ENCODE measurements around the gene GRM3.

DNA sequence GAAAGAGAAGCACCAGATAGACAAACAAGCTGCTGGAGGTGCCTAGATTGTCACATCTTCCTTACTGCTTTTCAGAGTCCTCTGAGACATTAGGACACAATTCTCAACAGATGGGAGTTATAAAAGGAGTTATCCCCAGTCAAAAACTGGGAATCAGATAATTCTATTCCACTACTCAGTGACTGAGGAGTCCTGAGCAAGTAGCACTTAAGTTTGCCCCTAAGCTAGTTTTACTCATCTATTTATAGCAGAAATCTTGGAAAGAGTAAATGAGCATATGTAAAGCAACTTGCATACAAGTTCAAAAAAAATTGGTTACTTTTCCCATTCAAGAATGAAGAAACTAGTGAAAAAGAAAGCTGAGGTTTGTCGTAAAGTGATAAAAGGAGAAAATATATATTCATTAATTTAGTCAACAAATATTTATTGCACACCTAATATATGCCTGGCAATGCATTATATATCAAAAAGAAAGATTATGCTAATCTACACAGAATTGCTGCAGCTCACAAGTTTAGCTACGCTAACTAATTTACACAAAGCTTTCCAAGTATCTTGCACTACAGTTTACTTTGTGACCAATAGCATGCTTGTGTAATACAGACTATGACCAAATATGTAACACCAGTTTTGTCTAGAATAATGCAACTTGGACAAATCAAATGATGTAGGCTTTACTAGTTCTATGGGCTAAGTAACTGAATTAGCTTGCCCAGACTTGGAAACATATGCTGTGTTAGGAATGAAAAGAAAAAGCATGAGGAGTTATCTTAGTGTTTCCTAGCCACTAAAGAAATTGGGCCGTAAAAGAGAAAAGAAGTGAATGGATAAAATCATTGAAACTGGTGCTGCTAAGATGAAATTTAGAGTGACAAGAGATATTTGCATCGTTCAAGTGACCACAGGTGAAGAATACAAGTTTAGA lies 106.3 kb downstream of the GRM3 start:
- TF ChIP-seq, protein P1, sequence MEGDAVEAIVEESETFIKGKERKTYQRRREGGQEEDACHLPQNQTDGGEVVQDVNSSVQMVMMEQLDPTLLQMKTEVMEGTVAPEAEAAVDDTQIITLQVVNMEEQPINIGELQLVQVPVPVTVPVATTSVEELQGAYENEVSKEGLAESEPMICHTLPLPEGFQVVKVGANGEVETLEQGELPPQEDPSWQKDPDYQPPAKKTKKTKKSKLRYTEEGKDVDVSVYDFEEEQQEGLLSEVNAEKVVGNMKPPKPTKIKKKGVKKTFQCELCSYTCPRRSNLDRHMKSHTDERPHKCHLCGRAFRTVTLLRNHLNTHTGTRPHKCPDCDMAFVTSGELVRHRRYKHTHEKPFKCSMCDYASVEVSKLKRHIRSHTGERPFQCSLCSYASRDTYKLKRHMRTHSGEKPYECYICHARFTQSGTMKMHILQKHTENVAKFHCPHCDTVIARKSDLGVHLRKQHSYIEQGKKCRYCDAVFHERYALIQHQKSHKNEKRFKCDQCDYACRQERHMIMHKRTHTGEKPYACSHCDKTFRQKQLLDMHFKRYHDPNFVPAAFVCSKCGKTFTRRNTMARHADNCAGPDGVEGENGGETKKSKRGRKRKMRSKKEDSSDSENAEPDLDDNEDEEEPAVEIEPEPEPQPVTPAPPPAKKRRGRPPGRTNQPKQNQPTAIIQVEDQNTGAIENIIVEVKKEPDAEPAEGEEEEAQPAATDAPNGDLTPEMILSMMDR (IDR thresholded peaks at IDR 0.05) = no peak
- TF ChIP-seq POLR2AphosphoS5 (IDR thresholded peaks at IDR 0.05) (no peak), POLR2A (IDR thresholded peaks at IDR 0.05) (no peak)
